BLaER1 (cell line): ENCODE measurements around the gene NMNAT3.

Source experiments
- H3K27ac ChIP-seq: shearing (Covaris generic); formaldehyde crosslinking; 2 replicates; pipeline ENCODE4 v1.8.1; 2022
- H3K27me3 ChIP-seq: shearing (Covaris generic); formaldehyde crosslinking; 2 replicates; pipeline ENCODE4 v1.8.1; 2022
- H3K36me3 ChIP-seq: shearing (Covaris generic); formaldehyde crosslinking; 2 replicates; pipeline ENCODE4 v1.8.1; 2022
- H3K4me1 ChIP-seq: shearing (Covaris generic); formaldehyde crosslinking; 2 replicates; pipeline ENCODE4 v1.8.1; 2022
- H3K4me2 ChIP-seq: shearing (Covaris generic); formaldehyde crosslinking; 2 replicates; pipeline ENCODE4 v1.8.1; 2022
- H3K4me3 ChIP-seq: shearing (Covaris generic); formaldehyde crosslinking; 2 replicates; pipeline ENCODE4 v1.8.1; 2022
- H3K9ac ChIP-seq: shearing (Covaris generic); formaldehyde crosslinking; 2 replicates; pipeline ENCODE4 v1.8.1; 2022
- H3K9me3 ChIP-seq: shearing (Covaris generic); formaldehyde crosslinking; 2 replicates; pipeline ENCODE4 v1.8.1; 2022
- H4K20me1 ChIP-seq: shearing (Covaris generic); formaldehyde crosslinking; 2 replicates; pipeline ENCODE4 v1.8.1; 2022
- Cebpa-rat ChIP-seq: shearing (Covaris generic); IDR thresholded peaks from 2 replicates; pipeline ENCODE4 v1.8.1; 2022

NMNAT3 gene

GRCh38 chr3:139676632-139677387 lies 962 bp downstream of the NMNAT3 start:
- Histone ChIP-seq H3K4me2 (no peak overlapping the region), H3K36me3 (no peaks in the 10 kb centered on the region), H3K27me3 (peaks cover 4% of the 10 kb centered on the region; the same call in 1 of the 2 replicates), H3K27ac (no peak overlapping the region), H3K9ac (no peak overlapping the region), H3K4me1 (no peaks in the 10 kb centered on the region), H3K4me3 (no peak overlapping the region), H3K9me3 (peaks cover 6% of the 10 kb centered on the region), H4K20me1 (no peaks in the 10 kb centered on the region)
- TF ChIP-seq Cebpa-rat, result no peak

- Histone ChIP-seq H3K4me1 (no peaks in the 10 kb centered on the region), H3K9me3 (peaks cover 6% of the 10 kb centered on the region), H3K4me2 (no peak overlapping the region), H3K27me3 (peaks cover 4% of the 10 kb centered on the region; the same call in 1 of the 2 replicates), H3K27ac (no peak overlapping the region), H3K4me3 (no peak overlapping the region), H3K9ac (no peak overlapping the region), H4K20me1 (no peaks in the 10 kb centered on the region), H3K36me3 (no peaks in the 10 kb centered on the region)
- TF ChIP-seq Cebpa-rat, result no peak
Observed at GRCh38 chr3:139676108-139676507, 1.7 kb downstream of the NMNAT3 start.

GRCh38 chr3:139675327-139675726 lies 2.4 kb downstream of the NMNAT3 start:
- Histone ChIP-seq H3K4me3 (no peak overlapping the region), H3K27me3 (peaks cover 4% of the 10 kb centered on the region; the same call in 1 of the 2 replicates), H3K9me3 (peaks cover 6% of the 10 kb centered on the region), H4K20me1 (no peaks in the 10 kb centered on the region), H3K36me3 (no peaks in the 10 kb centered on the region), H3K27ac (no peak overlapping the region), H3K4me2 (no peak overlapping the region), H3K4me1 (no peaks in the 10 kb centered on the region), H3K9ac (no peak overlapping the region)
- TF ChIP-seq Cebpa-rat, result no peak

- no peak overlapping the region for H3K4me3 ChIP-seq
- no peak overlapping the region for H3K27ac ChIP-seq
- H3K27me3 ChIP-seq, result peaks cover 4% of the 10 kb centered on the region; the same call in 1 of the 2 replicates
- H3K4me1 ChIP-seq, result no peaks in the 10 kb centered on the region
- peaks cover 6% of the 10 kb centered on the region for H3K9me3 ChIP-seq
- no peak overlapping the region for H3K4me2 ChIP-seq
- TF ChIP-seq Cebpa-rat, result no peak
- no peaks in the 10 kb centered on the region for H4K20me1 ChIP-seq
- H3K9ac ChIP-seq, result no peak overlapping the region
- no peaks in the 10 kb centered on the region for H3K36me3 ChIP-seq
Observed at GRCh38 chr3:139674571-139675260, 3.1 kb downstream of the NMNAT3 start.

- no peak overlapping the region for H3K4me3 ChIP-seq
- H3K4me1 ChIP-seq, result no peaks in the 10 kb centered on the region
- H3K9me3 ChIP-seq, result peaks cover 6% of the 10 kb centered on the region
- no peaks in the 10 kb centered on the region for H3K36me3 ChIP-seq
- H4K20me1 ChIP-seq, result no peaks in the 10 kb centered on the region
- peaks cover 4% of the 10 kb centered on the region; the same call in 1 of the 2 replicates for H3K27me3 ChIP-seq
- no peak overlapping the region for H3K27ac ChIP-seq
- H3K9ac ChIP-seq, result no peak overlapping the region
- no peak for TF ChIP-seq Cebpa-rat
- no peak overlapping the region for H3K4me2 ChIP-seq
Observed at GRCh38 chr3:139672884-139673283, 4.9 kb downstream of the NMNAT3 start.

GRCh38 chr3:139671863-139672646 lies 5.7 kb downstream of the NMNAT3 start:
- no peaks in the 10 kb centered on the region for H3K36me3 ChIP-seq
- no peak overlapping the region for H3K27ac ChIP-seq
- no peaks in the 10 kb centered on the region for H3K4me1 ChIP-seq
- H3K9ac ChIP-seq, result no peak overlapping the region
- no peak overlapping the region for H3K4me3 ChIP-seq
- no peak overlapping the region for H3K4me2 ChIP-seq
- no peaks in the 10 kb centered on the region for H3K27me3 ChIP-seq
- H3K9me3 ChIP-seq, result no peaks in the 10 kb centered on the region
- no peaks in the 10 kb centered on the region for H4K20me1 ChIP-seq
- TF ChIP-seq Cebpa-rat, result no peak

GRCh38 chr3:139671107-139671506 lies 6.7 kb downstream of the NMNAT3 start:
- Histone ChIP-seq H3K27ac (no peak overlapping the region), H3K4me2 (no peak overlapping the region), H3K27me3 (no peaks in the 10 kb centered on the region), H3K9me3 (no peaks in the 10 kb centered on the region), H3K9ac (no peak overlapping the region), H3K36me3 (no peaks in the 10 kb centered on the region), H4K20me1 (no peaks in the 10 kb centered on the region), H3K4me3 (no peak overlapping the region), H3K4me1 (no peaks in the 10 kb centered on the region)
- no peak for TF ChIP-seq Cebpa-rat

GRCh38 chr3:139670196-139670595 lies 7.6 kb downstream of the NMNAT3 start:
- Histone ChIP-seq H3K9ac (no peak overlapping the region), H3K36me3 (no peaks in the 10 kb centered on the region), H3K27ac (no peak overlapping the region), H3K27me3 (no peaks in the 10 kb centered on the region), H3K4me2 (no peak overlapping the region), H3K4me3 (no peak overlapping the region), H4K20me1 (no peaks in the 10 kb centered on the region), H3K4me1 (no peaks in the 10 kb centered on the region), H3K9me3 (no peaks in the 10 kb centered on the region)
- TF ChIP-seq Cebpa-rat, result no peak

GRCh38 chr3:139668332-139668731 lies 9.4 kb downstream of the NMNAT3 start:
- TF ChIP-seq Cebpa-rat, result no peak

More at GRCh38 chr3:139668332-139668731, 9.4 kb downstream of the NMNAT3 start:
- no peaks in the 10 kb centered on the region for H3K9me3 ChIP-seq
- H3K4me3 ChIP-seq, result no peak overlapping the region
- H3K9ac ChIP-seq, result no peak overlapping the region
- no peaks in the 10 kb centered on the region for H4K20me1 ChIP-seq
- H3K27me3 ChIP-seq, result no peaks in the 10 kb centered on the region
- H3K4me1 ChIP-seq, result no peaks in the 10 kb centered on the region
- H3K36me3 ChIP-seq, result no peaks in the 10 kb centered on the region
- H3K27ac ChIP-seq, result no peak overlapping the region
- H3K4me2 ChIP-seq, result no peak overlapping the region
